ENCODE data around the gene RASSF8. TPM values are rescaled to one million over a fixed set of nuclear protein-coding genes. Genes with fewer than 3 reads are reported as not detected.

Gene RASSF8
- total RNA-seq, 3 donors from 2014 or later: 3.2 to 109 (median 8.0) TPM

GRCh38 chr12:25929142-25929541 is 29.3 kb upstream of the RASSF8 start:
- no peak for TF ChIP-seq CTCF (IDR thresholded peaks at IDR 0.05)
- DNase-seq (no peak), ATAC-seq (no peak)
- intact Hi-C loops (cut with DNase I, micrococcal nuclease): no loop called here
- no peak overlapping the region for H3K4me3 ChIP-seq
- no peaks in the 10 kb centered on the region for H3K4me1 ChIP-seq (ENCODE audit: low read depth)
- H3K36me3 ChIP-seq (ENCODE audit: low read depth): no peaks in the 10 kb centered on the region
- no peaks in the 10 kb centered on the region for H3K9me3 ChIP-seq

GRCh38 chr12:25932971-25933370 is 25.5 kb upstream of the RASSF8 start:
- intact Hi-C loops (cut with DNase I, micrococcal nuclease): no loop called here

GRCh38 chr12:25934456-25934855 is 24.0 kb upstream of the RASSF8 start:
- intact Hi-C loops (cut with DNase I, micrococcal nuclease): no loop called here
- H3K4me3 ChIP-seq: no peak overlapping the region
- ATAC-seq (no peak), DNase-seq (no peak)
- no peaks in the 10 kb centered on the region for H3K9me3 ChIP-seq
- TF ChIP-seq CTCF (IDR thresholded peaks at IDR 0.05): no peak
- H3K4me1 ChIP-seq (ENCODE audit: low read depth): no peaks in the 10 kb centered on the region
- no peaks in the 10 kb centered on the region for H3K36me3 ChIP-seq (ENCODE audit: low read depth)

More at GRCh38 chr12:25932971-25933370, 25.5 kb upstream of the RASSF8 start:
- H3K4me1 ChIP-seq (ENCODE audit: low read depth): no peaks in the 10 kb centered on the region
- H3K4me3 ChIP-seq: no peak overlapping the region
- no peak for DNase-seq
- no peak for ATAC-seq
- TF ChIP-seq CTCF (IDR thresholded peaks at IDR 0.05): no peak
- no peaks in the 10 kb centered on the region for H3K36me3 ChIP-seq (ENCODE audit: low read depth)
- H3K9me3 ChIP-seq: no peaks in the 10 kb centered on the region

GRCh38 chr12:25935355-25936144 is 22.9 kb upstream of the RASSF8 start:
- ATAC-seq (no peak), DNase-seq (no peak)
- intact Hi-C loops (cut with DNase I, micrococcal nuclease): no loop called here
- Histone ChIP-seq H3K9me3 (no peaks in the 10 kb centered on the region), H3K4me3 (no peak overlapping the region), H3K36me3 (ENCODE audit: low read depth) (no peaks in the 10 kb centered on the region), H3K4me1 (ENCODE audit: low read depth) (no peaks in the 10 kb centered on the region)
- no peak for TF ChIP-seq CTCF (IDR thresholded peaks at IDR 0.05)

DNA sequence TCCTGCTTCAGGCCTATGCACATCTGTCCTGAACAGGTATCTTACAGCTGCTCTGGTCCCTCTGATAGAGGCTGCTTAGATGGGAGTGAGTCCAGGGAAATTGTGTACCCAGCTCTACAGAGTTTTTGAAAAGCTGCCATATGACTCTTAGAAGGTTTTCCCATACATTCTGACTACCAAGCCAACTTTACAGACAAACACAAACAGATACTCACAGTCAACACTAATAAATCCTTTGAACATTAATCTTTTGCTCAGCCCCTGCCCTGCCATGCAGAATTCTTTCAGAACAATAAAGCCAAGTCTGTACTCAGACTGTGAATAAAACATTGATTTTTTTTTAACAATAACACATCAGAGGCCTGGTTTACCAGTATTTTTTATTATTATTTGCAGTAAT is 21.4 kb upstream of the RASSF8 start:
- Histone ChIP-seq H3K4me1 (ENCODE audit: low read depth) (no peaks in the 10 kb centered on the region), H3K9me3 (no peaks in the 10 kb centered on the region), H3K4me3 (no peak overlapping the region), H3K36me3 (ENCODE audit: low read depth) (no peaks in the 10 kb centered on the region)
- ATAC-seq (no peak), DNase-seq (no peak)
- intact Hi-C loops (cut with DNase I, micrococcal nuclease): no loop called here
- no peak for TF ChIP-seq CTCF (IDR thresholded peaks at IDR 0.05)
